NCI-H82 (cell line): ENCODE results near the gene MACO1.
A peak's percentile ranks its signal among the peaks of the same experiment; 100 is the strongest.

Experiments
- DNase-seq: peaks from one replicate; lab custom pipeline; 2025; lab: John Stamatoyannopoulos, UW

The MACO1 gene

DNA sequence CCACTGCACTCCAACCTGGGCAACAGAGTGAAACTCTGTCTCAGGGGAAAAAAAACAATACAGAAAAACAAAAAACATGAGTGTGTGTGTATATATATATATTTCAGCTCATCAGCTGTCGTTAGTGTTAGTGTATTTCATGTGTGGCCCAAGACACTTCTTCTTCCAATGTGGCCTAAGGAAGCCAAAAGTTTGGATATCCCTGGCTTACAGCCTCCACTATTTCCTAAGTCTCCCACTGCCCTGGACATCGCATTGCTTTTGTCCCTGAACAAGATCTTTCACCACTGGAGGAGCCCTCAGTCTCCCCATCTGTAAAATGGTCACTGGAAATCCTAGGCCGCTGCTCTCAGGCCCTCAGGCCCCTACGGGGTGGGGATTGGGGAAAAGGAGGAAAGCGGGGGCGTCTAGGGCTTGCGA is 112.3 kb downstream of the MACO1 start:
- no peak for DNase-seq

DNA sequence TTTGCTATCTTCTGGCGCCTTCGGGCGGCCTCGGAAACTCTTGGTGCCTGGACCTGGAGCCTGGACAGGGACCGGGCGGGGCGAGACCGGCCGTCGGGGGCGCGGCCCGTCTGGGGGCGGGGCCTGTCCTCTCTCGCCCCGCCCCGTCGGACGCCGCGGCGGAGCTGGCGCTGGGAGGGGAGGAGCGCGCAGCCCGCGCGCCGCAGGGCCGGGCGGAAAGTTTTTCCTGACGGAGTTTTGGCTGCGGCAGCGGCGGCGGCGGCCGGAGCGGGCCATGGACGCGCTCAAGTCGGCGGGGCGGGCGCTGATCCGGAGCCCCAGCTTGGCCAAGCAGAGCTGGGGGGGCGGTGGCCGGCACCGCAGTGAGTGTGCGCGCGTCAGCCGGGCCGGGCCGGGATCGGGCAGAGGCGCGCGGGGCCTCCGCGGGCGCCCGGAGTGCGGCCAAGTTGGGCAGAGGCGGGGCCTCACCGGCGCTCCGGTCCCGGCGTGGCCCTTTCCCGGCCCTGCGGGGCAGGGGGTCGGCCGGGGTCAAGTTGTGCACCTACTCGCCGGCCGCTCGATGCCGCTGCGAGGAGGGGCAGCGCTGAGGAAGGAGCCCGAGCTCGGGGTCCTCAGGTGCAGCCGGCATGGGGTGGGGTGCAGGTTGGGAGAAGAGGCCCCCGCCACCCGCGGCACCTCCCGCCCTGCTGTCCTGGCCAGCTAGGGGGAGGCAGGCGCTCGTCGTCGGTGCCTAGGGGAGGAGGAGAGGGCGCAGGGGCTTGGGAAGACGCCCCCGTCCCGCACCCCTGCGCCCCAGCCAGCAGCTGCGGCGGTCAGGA is 112.9 kb downstream of the MACO1 start, which contains the start of gene LDLRAP1:
Gene LDLRAP1 (plus strand): TSS at position 182 of the 818 bp plus-strand sequence. CDS start 93 bp downstream, at position 275.
- peak; percentile 71 for DNase-seq

DNA sequence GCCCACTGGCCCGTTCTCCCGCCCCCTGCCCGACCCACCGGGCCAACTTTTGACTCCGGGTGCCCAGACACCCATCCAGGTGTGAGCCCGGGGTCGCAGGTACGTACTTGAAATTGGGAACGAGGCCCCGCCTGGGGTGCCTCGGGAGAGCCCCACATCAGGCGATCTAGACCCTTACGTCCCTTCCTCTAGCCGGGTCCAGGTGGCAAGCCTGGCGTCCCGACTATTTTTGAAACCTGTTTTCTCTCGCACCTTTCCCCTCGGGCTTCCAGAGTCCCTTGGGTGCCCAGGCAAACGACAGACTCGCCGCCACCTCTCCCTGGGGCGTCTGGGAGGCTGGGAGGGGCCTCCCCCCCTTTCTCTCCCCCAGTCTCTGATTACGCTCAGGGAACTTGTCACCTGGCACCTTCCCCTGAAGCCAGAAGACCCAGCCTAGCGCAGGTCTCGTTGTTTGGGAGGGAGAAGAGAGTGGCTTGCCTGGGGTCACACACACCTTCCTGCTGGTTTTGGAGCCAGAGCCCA is 113.6 kb downstream of the MACO1 start:
- no peak for DNase-seq

DNA sequence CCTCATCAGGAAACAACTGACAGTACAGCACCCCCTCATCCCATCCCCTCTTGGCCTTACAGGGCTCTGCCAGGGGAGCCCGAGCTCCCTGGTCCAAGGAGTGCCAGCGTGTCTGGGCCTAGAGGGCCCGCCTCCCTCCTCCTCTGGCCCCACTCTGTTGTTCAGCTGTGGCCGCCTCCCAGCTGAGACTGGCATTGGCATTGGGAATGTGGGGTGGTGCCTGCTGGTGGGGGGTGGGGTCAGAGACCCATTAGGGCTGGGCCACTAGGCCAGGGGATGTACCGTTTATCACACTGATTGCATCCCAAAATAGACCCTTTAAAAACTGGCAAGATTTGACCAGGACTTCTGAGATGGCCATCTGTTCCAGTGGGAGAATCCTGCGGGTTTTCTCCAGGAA is 114.1 kb downstream of the MACO1 start:
- DNase-seq, result no peak

DNA sequence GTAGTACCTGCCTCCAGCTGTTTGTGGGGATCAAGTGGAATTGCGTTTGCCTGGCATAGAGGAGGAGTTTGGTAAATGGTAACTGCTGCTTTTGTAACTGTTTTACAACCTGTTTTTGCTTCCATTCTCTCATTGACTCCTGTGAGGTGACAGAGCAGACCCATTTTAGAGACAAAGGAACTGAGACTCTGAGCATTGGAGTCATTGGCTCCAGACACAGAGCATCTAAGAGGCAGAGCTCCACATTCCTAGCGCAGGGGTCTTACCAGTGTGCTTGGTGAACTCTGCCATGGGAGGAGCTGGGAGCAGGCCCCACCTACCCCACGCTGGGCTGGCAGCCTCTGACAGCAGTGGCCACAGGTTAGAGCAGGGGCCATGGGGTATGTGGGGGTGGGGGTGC is 115.1 kb downstream of the MACO1 start:
- no peak for DNase-seq

DNA sequence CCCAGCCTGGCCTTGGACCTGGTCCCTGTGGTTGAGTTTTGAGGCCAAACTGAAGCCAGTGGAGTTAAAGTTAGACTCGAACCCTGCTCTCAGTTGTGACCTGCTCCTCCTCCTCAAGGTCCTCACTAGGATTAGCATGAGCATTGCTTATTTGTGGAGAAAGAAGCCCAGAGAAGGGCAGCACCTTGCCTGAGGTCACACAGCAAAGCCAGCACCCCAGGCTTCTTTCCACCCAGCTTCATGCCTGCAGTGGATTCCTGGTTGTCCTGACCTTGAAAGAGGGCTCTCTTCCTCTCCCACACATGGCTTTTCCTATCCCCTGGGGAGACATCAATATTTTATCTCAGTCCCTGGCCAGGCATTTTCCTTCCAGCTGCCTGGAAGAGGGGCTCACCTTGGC is 115.5 kb downstream of the MACO1 start:
- no peak for DNase-seq

DNA sequence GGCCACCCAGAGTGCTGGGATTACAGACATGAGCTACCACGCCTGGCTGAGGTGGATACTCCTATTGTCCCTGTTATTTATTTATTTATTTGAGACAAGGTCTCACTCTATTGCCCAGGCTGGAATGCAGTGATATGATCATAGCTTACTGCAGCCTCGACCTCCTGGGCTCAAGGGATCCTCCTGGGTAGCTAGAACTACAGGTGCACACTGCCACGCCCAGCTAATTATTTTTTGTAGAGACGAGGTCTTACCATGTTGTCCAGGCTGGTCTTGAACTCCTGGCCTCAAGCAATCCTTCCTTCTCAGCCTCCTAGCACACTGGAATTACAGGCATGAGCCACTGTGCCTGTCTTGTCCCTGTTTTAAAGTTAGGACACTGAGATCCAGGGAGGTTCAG is 117.9 kb downstream of the MACO1 start:
- no peak for DNase-seq

DNA sequence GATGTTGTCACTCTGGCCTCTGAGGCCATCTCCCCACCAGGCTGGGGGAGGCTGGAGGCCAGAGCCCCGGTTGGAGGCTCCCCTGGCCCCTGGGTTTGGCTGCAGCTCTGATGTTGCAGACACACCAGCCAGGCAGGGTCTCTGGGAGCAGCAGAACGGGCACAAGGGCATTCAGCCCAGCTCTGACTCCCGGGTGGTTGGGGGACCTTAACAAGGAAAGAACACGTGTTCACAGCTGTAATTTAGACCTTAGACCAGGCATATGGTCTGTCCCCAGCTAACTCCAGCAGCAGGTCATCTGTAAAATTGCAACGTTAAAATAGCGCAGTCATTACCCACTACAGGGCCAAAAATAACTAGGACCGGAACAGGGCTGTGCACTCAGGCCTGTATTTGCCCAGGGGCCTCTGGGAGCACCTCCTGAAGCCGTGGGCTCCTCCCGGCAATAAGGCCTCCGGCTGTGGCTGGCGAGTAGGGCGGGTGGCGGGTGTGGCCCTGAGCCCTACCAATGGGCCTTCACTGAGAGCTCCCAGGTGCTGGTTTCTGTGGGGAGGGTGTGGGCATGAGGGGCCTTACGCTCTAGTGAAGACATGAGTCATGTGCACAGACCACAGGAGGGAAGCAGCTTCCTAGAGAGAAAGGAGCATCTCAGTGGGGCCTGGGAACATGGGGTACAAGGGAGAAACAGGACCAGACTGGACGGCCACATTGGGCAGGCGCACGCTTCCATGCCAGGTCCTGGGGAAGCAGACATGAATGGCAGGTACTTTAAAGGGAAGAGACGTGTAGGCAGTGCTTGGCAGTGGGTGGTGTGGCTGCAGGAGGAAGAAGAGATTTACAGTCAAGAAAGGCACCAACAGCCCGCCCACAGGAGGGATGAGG is 118.8 kb downstream of the MACO1 start:
- DNase-seq, result no peak
